Natural killer cell (primary cell): ENCODE results near the gene NLE1. TPM values are rescaled to one million over a fixed set of nuclear protein-coding genes. Genes with fewer than 3 reads are reported as not detected.

Experiments used
- ATAC-seq, 3 donors: fragments of 150-1000 bp in 2 of 3; fragments of 200-7000 bp in 1 of 3; cut with Tn5 transposase; 1 replicate in 1 of 3; 2 replicates in 2 of 3; pipeline ENCODE4 v1.10.0; 2021; ENCODE audit warnings: mild to moderate bottlenecking in 2 of 3, moderate library complexity in 2 of 3
- DNase-seq, 2 donors: peaks; one replicate each; pipeline versions ENCODE4 v3.0.0 to v3.0.0-alpha.2; 2013 to 2021; ENCODE audit warnings: mixed read lengths in 1 of 2
- H3K27ac ChIP-seq: one replicate; pipeline ENCODE4 v1.5.1; 2013; ENCODE audit warnings: mild to moderate bottlenecking, low read length
- H3K27me3 ChIP-seq: one replicate; pipeline ENCODE4 v1.6.1; 2013; ENCODE audit warnings: low read length; ENCODE audit not compliant: control insufficient read depth, insufficient read depth
- H3K36me3 ChIP-seq: one replicate; pipeline ENCODE4 v1.6.1; 2013; ENCODE audit warnings: low read length; ENCODE audit not compliant: control insufficient read depth, insufficient read depth
- H3K4me1 ChIP-seq: one replicate; pipeline ENCODE4 v1.6.1; 2013; ENCODE audit warnings: low read length; ENCODE audit not compliant: control insufficient read depth, insufficient read depth
- H3K4me3 ChIP-seq: one replicate; pipeline ENCODE4 v1.5.1; 2013; ENCODE audit warnings: low read length
- H3K9me3 ChIP-seq: one replicate; pipeline ENCODE4 v1.6.1; 2013; ENCODE audit warnings: low read length; ENCODE audit not compliant: control insufficient read depth, insufficient read depth
- H3K27ac Mint-ChIP-seq, 2 donors: one replicate each; pipeline ENCODE4 v1.8.0; 2022; ENCODE audit warnings: mild to moderate bottlenecking in 2 of 2, mixed read lengths in 2 of 2, moderate library complexity in 1 of 2
- H3K27me3 Mint-ChIP-seq, 2 donors: one replicate each; pipeline ENCODE4 v1.8.0; 2022; ENCODE audit warnings: low read depth in 2 of 2, mixed read lengths in 2 of 2
- H3K36me3 Mint-ChIP-seq: one replicate; pipeline ENCODE4 v1.8.0; 2022; ENCODE audit warnings: mixed read lengths
- H3K4me1 Mint-ChIP-seq, 2 donors: one replicate each; pipeline ENCODE4 v1.8.0; 2022; ENCODE audit warnings: mixed read lengths in 2 of 2
- H3K4me3 Mint-ChIP-seq: one replicate; pipeline ENCODE4 v1.8.0; 2022; ENCODE audit warnings: mild to moderate bottlenecking, moderate library complexity, mixed read lengths
- H3K9me3 Mint-ChIP-seq, 2 donors: one replicate each; pipeline ENCODE4 v1.8.0; 2022; ENCODE audit warnings: mixed read lengths in 2 of 2
- CTCF ChIP-seq: fragments of 200-600 bp; IDR thresholded peaks from one replicate; pipeline ENCODE4 v1.8.0; 2022; ENCODE audit warnings: antibody characterized with exemption
- WGBS: methylation state at CpG from one replicate; pipeline ENCODE4 v1.1.7; 2013; ENCODE audit warnings: missing lambda C conversion rate; ENCODE audit not compliant: insufficient coverage; 5-methylcytosine and 5-hydroxymethylcytosine counted together
- intact Hi-C: fragments of 100-400 bp; cut with micrococcal nuclease; formaldehyde crosslinking; loops from one replicate; pipeline ENCODE4 v1.14.2; 2022
- total RNA-seq, 4 donors: library from RNA; stranded (reverse); fragments of 120-200 nt in 1 of 4; gene quantifications; one replicate each; pipeline versions ENCODE4 v1.2.3 to v1.2.4, GENCODE V29; 2013 to 2022

NLE1 gene
- total RNA-seq, 3 donors from 2014 or later (not counting 1 experiment from before 2014, with no cell fraction given) = 4.0 to 7.9 (median 6.1) TPM

- H3K4me3 ChIP-seq = no peak overlapping the region
- H3K36me3 ChIP-seq = peaks cover 43% of the 10 kb centered on the region
- Mint-ChIP-seq H3K27me3 (no peaks in the 10 kb centered on the region), H3K9me3 (no peaks in the 10 kb centered on the region), H3K27ac (no peak overlapping the region), H3K4me3 (no peak overlapping the region), H3K36me3 (peaks cover 10% of the 10 kb centered on the region), H3K4me1 (no peaks in the 10 kb centered on the region)
- H3K27me3 ChIP-seq = no peaks in the 10 kb centered on the region
- no peaks in the 10 kb centered on the region for H3K9me3 ChIP-seq
- no peak for TF ChIP-seq CTCF
- no peaks in the 10 kb centered on the region for H3K4me1 ChIP-seq
- 82% methylated on average over 5 of the region's 5 CpGs for WGBS
- no peak for DNase-seq
- no peak overlapping the region for H3K27ac ChIP-seq
- no peak for ATAC-seq
- intact Hi-C loops = no loop called here
These were observed 12.1 kb downstream of the NLE1 start for GRCh38 chr17:35129973-35130351.

- Histone ChIP-seq H3K4me1 (no peaks in the 10 kb centered on the region), H3K4me3 (no peak overlapping the region), H3K27me3 (no peaks in the 10 kb centered on the region), H3K27ac (no peak overlapping the region), H3K9me3 (no peaks in the 10 kb centered on the region), H3K36me3 (peaks cover 37% of the 10 kb centered on the region)
- intact Hi-C loops = no loop called here
- Mint-ChIP-seq H3K27me3 (no peaks in the 10 kb centered on the region), H3K9me3 (no peaks in the 10 kb centered on the region), H3K4me3 (no peak overlapping the region), H3K4me1 (no peaks in the 10 kb centered on the region), H3K27ac (no peak overlapping the region), H3K36me3 (peaks cover 9% of the 10 kb centered on the region)
- no peak for DNase-seq
- ATAC-seq = no peak
- 90% methylated on average over 10 of the region's 11 CpGs for WGBS
- no peak for TF ChIP-seq CTCF
These were observed 12.7 kb downstream of the NLE1 start for GRCh38 chr17:35129154-35129972.

- Mint-ChIP-seq H3K27ac (no peak overlapping the region), H3K4me3 (no peak overlapping the region), H3K4me1 (no peaks in the 10 kb centered on the region), H3K9me3 (no peaks in the 10 kb centered on the region), H3K36me3 (no peaks in the 10 kb centered on the region), H3K27me3 (no peaks in the 10 kb centered on the region)
- 96% methylated on average over 11 of the region's 11 CpGs for WGBS
- Histone ChIP-seq H3K27ac (no peak overlapping the region), H3K36me3 (peaks cover 22% of the 10 kb centered on the region), H3K9me3 (no peaks in the 10 kb centered on the region), H3K27me3 (no peaks in the 10 kb centered on the region), H3K4me3 (no peak overlapping the region), H3K4me1 (no peaks in the 10 kb centered on the region)
- intact Hi-C loops = no loop called here
- DNase-seq (no peak), ATAC-seq (no peak)
- TF ChIP-seq CTCF = no peak
These were observed 14.2 kb downstream of the NLE1 start for GRCh38 chr17:35127751-35128514.
